Liver (tissue), 9 donors: ENCODE measurements around the gene PTPRN2. TPM values are rescaled to one million over a fixed set of nuclear protein-coding genes. Genes with fewer than 3 reads are reported as not detected.
"Not testable (repeated sequence)": the region's sequence is repeated elsewhere in the genome, so short reads cannot be mapped to it uniquely, and the experiment has no call there.

Experiments used
- DNase-seq: peaks from one replicate; pipeline ENCODE4 v3.0.0-alpha.2; 2017; ENCODE audit warnings: low spot score
- H3K27ac ChIP-seq, 2 donors: one replicate each; pipeline ENCODE4 v1.7.0; 2013; ENCODE audit warnings: inconsistent platforms in 2 of 2, low read length in 2 of 2, control low read depth in 1 of 2, low read depth in 1 of 2, mild to moderate bottlenecking in 1 of 2
- H3K27me3 ChIP-seq, 4 donors: one replicate each; pipeline versions ENCODE4 v1.6.1 to v1.7.0; 2013; ENCODE audit warnings: low read length in 3 of 4, inconsistent platforms in 1 of 4, mild to moderate bottlenecking in 1 of 4, moderate library complexity in 1 of 4; ENCODE audit not compliant: control insufficient read depth in 4 of 4, insufficient read depth in 4 of 4
- H3K36me3 ChIP-seq, 4 donors: one replicate each; pipeline versions ENCODE4 v1.6.1 to v1.7.0; 2013; ENCODE audit warnings: low read length in 3 of 4, mild to moderate bottlenecking in 3 of 4, low read depth in 1 of 4, moderate library complexity in 1 of 4; ENCODE audit not compliant: control insufficient read depth in 4 of 4, insufficient read depth in 3 of 4
- H3K4me1 ChIP-seq, 4 donors: one replicate each; pipeline versions ENCODE4 v1.6.1 to v1.7.0; 2013; ENCODE audit warnings: low read length in 3 of 4, mild to moderate bottlenecking in 3 of 4, moderate library complexity in 1 of 4; ENCODE audit not compliant: control insufficient read depth in 4 of 4, insufficient read depth in 4 of 4
- H3K4me3 ChIP-seq, 3 donors: one replicate each; pipeline versions ENCODE4 v1.6.1 to v1.7.0; 2013; ENCODE audit warnings: low read length in 3 of 3, control low read depth in 1 of 3, low read depth in 1 of 3, mild to moderate bottlenecking in 1 of 3
- H3K9ac ChIP-seq, 2 donors: one replicate each; pipeline ENCODE4 v1.7.0; 2013; ENCODE audit warnings: low read length in 2 of 2, mild to moderate bottlenecking in 2 of 2, moderate library complexity in 2 of 2, control low read depth in 1 of 2, low read depth in 1 of 2
- H3K9me3 ChIP-seq, 4 donors: one replicate each; pipeline versions ENCODE4 v1.6.1 to v1.7.0; 2013; ENCODE audit warnings: low read length in 3 of 4; ENCODE audit not compliant: control insufficient read depth in 4 of 4
- ATF3 ChIP-seq: IDR thresholded peaks from 2 replicates; pipeline ENCODE4 v1.6.1; 2016; ENCODE audit warnings: antibody characterized with exemption
- CTCF ChIP-seq: fragments of 150-350 bp; IDR thresholded peaks from 2 replicates; pipeline ENCODE4 v1.5.1; 2017; ENCODE audit warnings: improper control_type of control experiment, low read depth, low read length; ENCODE audit not compliant: missing input control
- FOXA1 ChIP-seq: IDR thresholded peaks from 2 replicates; pipeline ENCODE4 v1.6.1; 2016; ENCODE audit warnings: antibody characterized with exemption
- FOXA2 ChIP-seq: IDR thresholded peaks from 2 replicates; pipeline ENCODE4 v1.6.1; 2016; ENCODE audit warnings: antibody characterized with exemption
- GABPA ChIP-seq, 2 donors: IDR thresholded peaks in 1 of 2; conservative IDR thresholded peaks in 1 of 2; 2 replicates each; pipeline ENCODE4 v1.6.1; 2016; ENCODE audit warnings: antibody characterized with exemption in 2 of 2, mild to moderate bottlenecking in 1 of 2, moderate library complexity in 1 of 2
- HNF4A ChIP-seq, 2 donors: conservative IDR thresholded peaks; 2 replicates each; pipeline ENCODE4 v1.6.1; 2016; ENCODE audit warnings: antibody characterized with exemption in 2 of 2, mild to moderate bottlenecking in 2 of 2
- HNF4G ChIP-seq: IDR thresholded peaks from 2 replicates; pipeline ENCODE4 v1.6.1; 2016; ENCODE audit warnings: antibody characterized with exemption
- JUND ChIP-seq, 2 donors: IDR thresholded peaks; 2 replicates each; pipeline ENCODE4 v1.6.1; 2016; ENCODE audit warnings: antibody characterized with exemption in 2 of 2
- MAX ChIP-seq: IDR thresholded peaks from 2 replicates; pipeline ENCODE4 v1.6.1; 2016; ENCODE audit warnings: antibody characterized with exemption
- NR2F2 ChIP-seq: IDR thresholded peaks from 2 replicates; pipeline ENCODE4 v1.6.1; 2016; ENCODE audit warnings: antibody characterized with exemption
- RAD21 ChIP-seq, 2 donors: IDR thresholded peaks; 2 replicates each; pipeline ENCODE4 v1.6.1; 2016; ENCODE audit warnings: antibody characterized with exemption in 2 of 2, mild to moderate bottlenecking in 2 of 2
- REST ChIP-seq: IDR thresholded peaks from 2 replicates; pipeline ENCODE4 v1.6.1; 2016; ENCODE audit warnings: antibody characterized with exemption, mild to moderate bottlenecking
- RXRA ChIP-seq, 2 donors: IDR thresholded peaks; 2 replicates each; pipeline ENCODE4 v1.6.1; 2017 to 2018; ENCODE audit warnings: antibody characterized with exemption in 2 of 2, mild to moderate bottlenecking in 1 of 2
- SP1 ChIP-seq: IDR thresholded peaks from 2 replicates; pipeline ENCODE4 v1.6.1; 2018; ENCODE audit warnings: antibody characterized with exemption, mild to moderate bottlenecking
- TAF1 ChIP-seq: conservative IDR thresholded peaks from 2 replicates; pipeline ENCODE4 v1.6.1; 2016; ENCODE audit warnings: antibody characterized with exemption, mild to moderate bottlenecking
- YY1 ChIP-seq: IDR thresholded peaks from 2 replicates; pipeline ENCODE4 v1.6.1; 2016; ENCODE audit warnings: antibody characterized with exemption, mild to moderate bottlenecking
- ZBTB33 ChIP-seq: IDR thresholded peaks from 2 replicates; pipeline ENCODE4 v1.6.1; 2016; ENCODE audit warnings: antibody characterized with exemption
- WGBS: extraction: QIAGEN DNeasy Blood & Tissue Kit; methylation state at CpG from one replicate; pipeline ENCODE4 v1.1.7; 2013; 5-methylcytosine and 5-hydroxymethylcytosine counted together
- polyA plus RNA-seq, 2 donors: library from polyadenylated mRNA; stranded (reverse) in 1 of 2; unstranded in 1 of 2; fragments of 200-250 nt in 1 of 2; fragments of >200 nt in 1 of 2; fragmentation: Nextera tagmentation in 1 of 2; extraction: Ambion mirVana in 1 of 2; gene quantifications; one replicate each; pipeline versions ENCODE4 v1.2.1 to v1.2.3, GENCODE V29; 2013 to 2015
- total RNA-seq, 2 donors: library from RNA; depleted of rRNA; stranded (reverse); fragments of >200 nt; gene quantifications; one replicate each; pipeline ENCODE4 v1.2.3, GENCODE V29; 2014
- donor health status: healthy.
- donor health status: healthy.
- donor health status: healthy.
- donor health status: healthy.
- donor health status: healthy.

The PTPRN2 gene
- total and polyA plus RNA-seq, 4 donors: 0.75 to 1.9 (median 1.1) TPM

DNA sequence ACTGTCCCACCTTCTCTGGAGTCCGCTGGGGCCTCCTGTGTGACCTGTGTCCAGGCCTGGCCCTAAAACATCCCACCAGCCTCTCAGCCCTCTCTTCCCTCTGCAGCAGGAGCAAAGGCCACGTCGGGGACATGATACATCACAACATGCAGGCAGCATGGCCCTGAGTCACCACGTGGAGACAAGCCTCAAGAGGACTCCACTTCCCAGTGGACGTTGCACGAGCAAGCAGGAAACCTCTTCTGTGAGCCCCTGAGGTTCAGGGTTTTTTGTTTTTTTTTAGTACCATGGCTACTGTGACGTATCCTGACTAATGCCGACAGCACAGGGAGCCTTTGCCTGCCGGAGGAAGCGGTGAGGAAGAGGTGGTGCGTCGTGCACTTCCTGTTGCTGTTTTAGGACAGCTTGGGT, 1084.9 kb downstream of the PTPRN2 start:
- H3K27ac ChIP-seq: no peak overlapping the region
- H3K27me3 ChIP-seq: no peaks in the 10 kb centered on the region
- peak; percentile 9 for TF ChIP-seq SP1
- no peak for TF ChIP-seq RAD21 (IDR thresholded peaks at IDR 0.05)
- no peak for TF ChIP-seq YY1
- no peak for TF ChIP-seq JUND (IDR thresholded peaks at IDR 0.05)
- WGBS: 62% methylated on average over 12 of the region's 12 CpGs
- H3K4me1 ChIP-seq: peaks cover 0 to 10% (median 4%) of the 10 kb centered on the region in 4 donors
- no peak overlapping the region for H3K9ac ChIP-seq
- H3K4me3 ChIP-seq: no peak overlapping the region
- DNase-seq: no peak
- no peaks in the 10 kb centered on the region for H3K36me3 ChIP-seq
- H3K9me3 ChIP-seq: no peaks in the 10 kb centered on the region

- no peak overlapping the region for H3K9ac ChIP-seq
- no peaks in the 10 kb centered on the region for H3K9me3 ChIP-seq
- TF ChIP-seq NR2F2 (no peak), GABPA (IDR thresholded peaks at IDR 0.05 in 1 of 2, conservative IDR thresholded peaks at IDR 0.05 in 1 of 2) (no peak), REST (no peak), ZBTB33 (no peak), FOXA1 (no peak), JUND (IDR thresholded peaks at IDR 0.05) (no peak), CTCF (no peak), ATF3 (no peak), HNF4G (no peak), HNF4A (conservative IDR thresholded peaks at IDR 0.05) (no peak), TAF1 (no peak), RAD21 (IDR thresholded peaks at IDR 0.05) (no peak), FOXA2 (no peak), RXRA (IDR thresholded peaks at IDR 0.05) (no peak), MAX (no peak)
- H3K36me3 ChIP-seq: no peaks in the 10 kb centered on the region
- 86% methylated on average over 22 of the region's 22 CpGs for WGBS
- no peak for DNase-seq
- peaks cover 0 to 5% (median 2%) of the 10 kb centered on the region in 4 donors for H3K4me1 ChIP-seq
- no peak overlapping the region for H3K4me3 ChIP-seq
- no peak overlapping the region for H3K27ac ChIP-seq
- no peaks in the 10 kb centered on the region for H3K27me3 ChIP-seq
Observed at GRCh38 chr7:157501581-157501980, 1086.0 kb downstream of the PTPRN2 start.

DNA sequence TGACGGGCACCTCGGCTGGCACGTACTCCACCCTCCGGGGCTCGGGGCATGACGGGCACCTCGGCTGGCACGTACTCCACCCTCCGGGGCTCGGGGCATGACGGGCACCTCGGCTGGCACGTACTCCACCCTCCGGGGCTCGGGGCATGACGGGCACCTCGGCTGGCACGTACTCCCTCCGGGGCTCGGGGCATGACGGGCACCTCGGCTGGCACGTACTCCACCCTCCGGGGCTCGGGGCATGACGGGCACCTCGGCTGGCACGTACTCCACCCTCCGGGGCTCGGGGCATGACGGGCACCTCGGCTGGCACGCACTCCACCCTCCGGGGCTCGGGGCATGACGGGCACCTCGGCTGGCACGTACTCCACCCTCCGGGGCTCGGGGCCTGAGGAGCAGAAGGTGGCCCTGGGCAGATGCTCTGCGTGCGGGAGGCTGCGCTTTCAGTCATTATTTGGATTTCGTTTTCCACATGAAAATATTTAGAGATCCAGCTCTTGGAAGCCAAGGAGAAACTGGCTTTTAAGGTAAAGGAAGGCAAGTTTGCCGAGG, 1086.6 kb downstream of the PTPRN2 start:
- H3K36me3 ChIP-seq, H3K4me1 ChIP-seq, H3K27ac ChIP-seq, H3K4me3 ChIP-seq, DNase-seq, H3K9ac ChIP-seq, H3K27me3 ChIP-seq, H3K9me3 ChIP-seq: not testable (repeated sequence)
- 93% methylated on average over 40 of the region's 45 CpGs for WGBS
